HG03175 (cell line): ENCODE data around the gene ERG.

Experiments used
- ATAC-seq: cut with Tn5 transposase; IDR thresholded peaks from one replicate; pipeline ENCODE4 v1.9.1; 2021; ENCODE audit warnings: mild to moderate bottlenecking, moderate library complexity; ENCODE audit not compliant: unreplicated experiment

Gene ERG, protein sequence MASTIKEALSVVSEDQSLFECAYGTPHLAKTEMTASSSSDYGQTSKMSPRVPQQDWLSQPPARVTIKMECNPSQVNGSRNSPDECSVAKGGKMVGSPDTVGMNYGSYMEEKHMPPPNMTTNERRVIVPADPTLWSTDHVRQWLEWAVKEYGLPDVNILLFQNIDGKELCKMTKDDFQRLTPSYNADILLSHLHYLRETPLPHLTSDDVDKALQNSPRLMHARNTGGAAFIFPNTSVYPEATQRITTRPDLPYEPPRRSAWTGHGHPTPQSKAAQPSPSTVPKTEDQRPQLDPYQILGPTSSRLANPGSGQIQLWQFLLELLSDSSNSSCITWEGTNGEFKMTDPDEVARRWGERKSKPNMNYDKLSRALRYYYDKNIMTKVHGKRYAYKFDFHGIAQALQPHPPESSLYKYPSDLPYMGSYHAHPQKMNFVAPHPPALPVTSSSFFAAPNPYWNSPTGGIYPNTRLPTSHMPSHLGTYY

DNA sequence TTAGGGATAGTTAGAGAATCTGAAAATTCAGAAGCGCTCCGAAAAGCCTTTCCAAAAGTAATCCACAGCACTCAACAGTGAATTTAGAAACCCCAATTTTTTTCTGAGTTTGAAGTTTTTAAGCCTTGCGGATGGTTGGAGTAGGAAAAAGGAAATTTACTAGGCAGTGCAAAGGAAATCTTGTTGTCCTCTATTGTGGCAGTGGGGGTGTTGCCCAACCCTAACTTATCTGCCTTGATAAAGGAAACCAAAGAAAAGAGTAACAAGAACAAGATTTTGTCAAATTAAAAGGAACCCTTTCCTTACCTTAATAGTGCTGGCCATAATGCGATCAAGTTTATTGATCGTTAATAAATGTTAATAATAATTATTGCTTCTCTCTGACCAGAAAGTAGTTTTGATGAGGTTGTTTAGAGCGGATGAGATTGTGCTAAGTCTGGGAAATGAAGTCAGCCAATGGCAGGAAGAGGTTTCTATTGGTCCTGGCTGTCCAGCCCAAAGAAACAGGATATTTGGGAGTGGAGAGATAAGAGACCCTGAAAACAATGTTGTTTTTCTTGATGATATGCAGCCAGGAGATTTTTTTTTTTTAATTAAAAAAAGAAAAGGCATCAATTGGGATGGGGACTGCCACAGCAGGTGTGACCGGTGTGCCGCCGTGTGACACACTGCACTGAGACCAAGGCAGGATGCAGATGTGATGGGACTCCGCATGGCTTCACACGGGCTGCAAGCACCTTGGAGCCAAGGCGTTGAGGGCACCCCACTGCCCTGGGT is at the start of gene ERG:
ERG (minus strand) TSS at position 421 of the 777 bp plus-strand sequence; CDS start at position 324, 97 bp downstream.
- no peak for ATAC-seq

DNA sequence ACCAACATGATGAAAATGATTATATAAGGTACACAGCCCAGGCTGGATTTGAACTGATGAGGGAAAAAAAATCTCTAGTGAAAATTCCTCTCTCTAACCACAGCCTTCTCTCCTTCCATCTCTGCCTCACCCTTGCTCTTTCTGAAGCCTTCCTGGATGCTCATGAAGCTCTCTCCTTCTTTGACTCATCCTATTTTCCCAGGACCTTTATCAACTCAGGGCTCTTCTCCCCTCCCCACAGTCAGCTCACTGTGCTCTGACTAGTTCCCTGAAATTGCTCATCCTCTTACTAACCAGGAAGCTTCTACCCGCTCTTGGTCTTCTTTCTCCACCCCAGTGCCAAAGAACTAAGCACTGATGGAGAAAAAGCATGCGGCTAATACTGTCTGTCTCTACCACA is 46.4 kb upstream of the ERG start:
- no peak for ATAC-seq

DNA sequence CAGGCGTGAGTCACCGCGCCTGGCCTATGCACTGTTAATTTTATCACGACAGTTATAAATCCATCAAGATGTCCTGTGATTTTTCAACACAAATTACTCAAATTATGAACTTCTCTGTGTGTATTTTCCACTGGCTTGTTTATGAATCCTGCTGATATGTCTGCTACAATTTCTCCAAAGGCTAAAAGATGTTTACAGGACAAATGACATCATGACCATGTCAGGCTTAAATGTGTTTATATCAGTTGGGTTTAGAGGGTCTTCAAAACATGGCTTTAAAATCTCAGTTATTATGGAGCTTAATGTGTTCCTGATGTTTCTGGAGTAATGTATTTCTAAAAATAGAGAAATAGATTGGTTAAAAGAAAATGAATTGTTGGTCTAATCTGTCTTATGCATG is 44.0 kb upstream of the ERG start:
- ATAC-seq = no peak

GRCh38 chr21:38538353-38538752 is 40.1 kb upstream of the ERG start:
- no peak for ATAC-seq

DNA sequence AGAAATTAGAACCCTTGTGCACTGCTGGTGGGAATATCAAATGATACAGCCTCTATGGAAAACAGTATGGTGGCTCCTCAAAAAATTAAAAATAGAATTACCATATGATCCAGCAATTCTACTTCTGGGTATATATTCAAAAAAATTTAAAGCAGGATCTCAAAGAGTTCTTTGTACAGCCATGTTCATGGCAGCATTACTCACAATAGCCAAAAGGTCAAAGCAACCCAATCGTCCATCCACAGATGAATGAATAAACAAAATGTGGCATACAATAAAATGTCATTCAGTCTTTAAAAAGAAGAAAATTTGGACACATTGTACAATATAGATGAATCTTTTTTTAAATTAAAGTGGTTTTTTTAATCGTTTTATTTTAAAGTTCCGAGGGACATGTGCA is 36.3 kb upstream of the ERG start:
- ATAC-seq = no peak

- no peak for ATAC-seq
Observed at GRCh38 chr21:38533887-38534286, 35.6 kb upstream of the ERG start.

DNA sequence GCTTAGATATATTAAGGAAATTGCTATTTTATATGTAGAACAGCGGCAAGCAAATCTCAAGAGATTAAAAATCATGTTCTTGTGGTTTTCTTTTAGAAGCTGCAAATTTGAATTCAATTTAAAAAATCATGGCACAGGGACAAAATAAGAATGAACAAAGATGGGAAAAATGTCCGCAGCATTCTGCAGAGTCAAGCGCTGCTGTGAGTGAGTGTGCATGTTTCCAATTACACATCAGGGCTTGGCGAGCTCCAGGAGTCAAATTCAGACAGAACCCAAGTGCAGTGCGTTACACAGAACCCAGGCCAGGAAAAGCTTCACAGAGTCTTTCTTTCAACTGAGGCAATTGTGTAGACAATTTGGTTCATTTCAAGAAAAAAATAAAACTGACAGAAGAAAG is 33.3 kb upstream of the ERG start:
- ATAC-seq = no peak

- ATAC-seq = no peak
Observed at GRCh38 chr21:38531039-38531541, 32.8 kb upstream of the ERG start.

GRCh38 chr21:38527737-38528136 is 29.5 kb upstream of the ERG start:
- ATAC-seq = no peak

GRCh38 chr21:38525454-38525853 is 27.2 kb upstream of the ERG start:
- no peak for ATAC-seq

GRCh38 chr21:38524168-38525153 is 26.2 kb upstream of the ERG start:
- ATAC-seq = no peak

DNA sequence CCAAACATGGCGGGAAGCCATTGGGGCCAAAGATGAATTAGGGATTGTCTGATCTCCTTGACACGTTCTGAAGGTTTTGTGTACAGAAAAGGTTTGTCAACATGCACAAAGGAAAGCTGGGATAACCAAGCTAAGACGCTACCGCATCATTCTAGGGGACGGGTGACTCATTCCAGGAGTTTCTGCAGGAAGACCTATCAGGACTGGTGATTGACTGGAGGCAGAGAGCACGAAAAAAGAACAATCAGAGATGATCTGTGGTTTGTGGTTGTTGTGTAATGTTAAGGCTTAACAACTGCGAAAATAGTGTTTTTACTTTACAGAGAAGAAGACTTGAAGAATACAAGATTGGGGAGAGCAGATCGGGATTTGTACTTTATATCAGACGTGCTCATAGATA is 22.2 kb upstream of the ERG start:
- ATAC-seq = no peak

- no peak for ATAC-seq
Observed at GRCh38 chr21:38511662-38512243, 13.5 kb upstream of the ERG start.

- ATAC-seq = no peak
Observed at GRCh38 chr21:38511198-38511597, 12.9 kb upstream of the ERG start.

DNA sequence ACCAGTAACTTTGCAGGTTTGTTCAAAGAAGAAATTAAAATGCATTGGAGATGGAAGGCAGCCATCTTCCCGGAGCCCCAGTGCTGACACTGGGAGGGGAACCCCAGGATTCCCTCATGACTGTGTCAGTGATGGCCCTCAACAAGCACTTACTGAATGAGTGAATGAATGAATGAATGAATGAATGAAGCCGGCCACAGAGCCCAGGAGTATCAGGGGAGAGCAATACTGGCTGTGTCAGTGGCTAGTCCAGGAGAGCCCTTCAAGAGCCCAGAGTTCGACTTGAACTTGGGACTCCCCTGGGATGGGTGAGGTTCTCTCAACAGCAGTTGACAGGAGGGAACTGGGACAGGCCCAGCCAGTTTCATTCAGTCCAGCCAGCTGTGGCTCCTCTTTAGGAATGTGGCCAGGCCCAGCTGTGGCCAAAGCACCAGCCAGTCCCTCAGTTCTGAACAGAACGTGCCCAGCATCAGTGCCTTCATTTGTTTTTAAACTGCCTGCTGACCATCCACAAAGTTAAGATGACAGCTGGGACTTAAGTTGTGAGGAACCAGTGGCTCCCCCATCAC is 9.2 kb upstream of the ERG start:
- ATAC-seq = no peak

- ATAC-seq = no peak
Observed at GRCh38 chr21:38506661-38507281, 8.5 kb upstream of the ERG start.

- no peak for ATAC-seq
Observed at GRCh38 chr21:38505654-38506523, 7.6 kb upstream of the ERG start.

DNA sequence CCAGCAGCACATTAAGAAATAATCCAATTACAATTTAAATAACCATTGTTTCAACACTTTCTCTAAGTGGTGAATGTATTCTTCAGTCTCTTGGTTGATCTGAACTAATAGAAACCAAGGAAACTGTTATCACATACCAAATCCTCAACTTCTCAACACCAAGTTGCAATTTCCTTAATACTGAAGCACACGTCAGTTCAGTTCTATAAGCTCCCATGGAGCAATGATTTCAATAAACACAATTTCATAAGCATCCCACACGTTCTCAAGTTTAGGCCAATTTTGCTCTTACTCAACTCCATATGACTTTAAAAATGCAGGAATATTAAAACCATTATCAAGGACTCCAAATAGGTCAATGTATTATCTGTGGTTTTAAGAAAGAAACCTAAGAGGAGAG is 5.8 kb upstream of the ERG start:
- no peak for ATAC-seq

DNA sequence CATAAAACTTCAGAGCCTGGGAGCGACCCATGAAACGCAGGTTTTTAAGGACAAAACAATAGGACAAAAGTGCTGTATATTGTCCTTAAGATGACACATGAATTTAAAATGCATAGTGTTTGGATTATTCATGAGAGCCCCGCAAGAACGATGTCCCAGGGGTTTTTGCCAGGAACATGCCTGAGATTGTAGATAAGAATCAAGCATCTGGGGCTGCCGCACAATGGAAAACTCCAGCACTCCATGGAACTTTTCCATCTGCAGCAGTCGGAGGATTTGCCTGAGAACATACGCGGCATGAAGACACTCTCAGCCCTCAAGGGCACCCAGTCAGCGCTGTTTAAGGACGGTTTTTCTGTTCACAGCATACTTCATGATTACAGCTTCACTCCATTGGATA is 5.3 kb upstream of the ERG start:
- ATAC-seq = no peak
